Activated CD4-positive, alpha-beta T cell treated with anti-CD3 and anti-CD28 coated beads, Interleukin-2, amount 10 ng/mL, durations not matched to agents 24 days and 14 days (primary cell): Measurements from ENCODE around the gene SSR1. TPM values are rescaled to one million over a fixed set of nuclear protein-coding genes. Genes with fewer than 3 reads are reported as not detected.
"Not testable (repeated sequence)": the region's sequence is repeated elsewhere in the genome, so short reads cannot be mapped to it uniquely, and the experiment has no call there.

ENCODE experiments used
- DNase-seq: peaks from one replicate; pipeline ENCODE4 v3.0.0; 2022
- H3K27ac Mint-ChIP-seq: one replicate; pipeline ENCODE4 v1.8.0; 2022; ENCODE audit warnings: mild to moderate bottlenecking, mixed read lengths
- H3K27me3 Mint-ChIP-seq: one replicate; pipeline ENCODE4 v1.8.0; 2022; ENCODE audit warnings: mixed read lengths
- H3K36me3 Mint-ChIP-seq: one replicate; pipeline ENCODE4 v1.8.0; 2022; ENCODE audit warnings: low read depth, mild to moderate bottlenecking, mixed read lengths
- H3K4me1 Mint-ChIP-seq: one replicate; pipeline ENCODE4 v1.8.0; 2021; ENCODE audit warnings: mixed read lengths
- H3K4me3 Mint-ChIP-seq: one replicate; pipeline ENCODE4 v1.8.0; 2022; ENCODE audit warnings: mild to moderate bottlenecking, moderate library complexity, mixed read lengths
- H3K9me3 Mint-ChIP-seq: one replicate; pipeline ENCODE4 v1.8.0; 2021; ENCODE audit warnings: mixed read lengths
- intact Hi-C: fragments of 100-400 bp; cut with micrococcal nuclease; formaldehyde crosslinking; loops from one replicate; pipeline ENCODE4 v1.15.1; 2023
- total RNA-seq: library from RNA; stranded (reverse); gene quantifications from 2 replicates; pipeline ENCODE4 v1.2.3, GENCODE V29; 2022

Gene SSR1
- total RNA-seq, 1 donor from 2014 or later, result 157 TPM

- H3K27me3 Mint-ChIP-seq, result no peaks in the 10 kb centered on the region
- DNase-seq, result no peak
- peaks cover 21% of the 10 kb centered on the region for H3K4me1 Mint-ChIP-seq
- H3K27ac Mint-ChIP-seq, result peak overlapping the region; percentile 23
- no peak overlapping the region for H3K4me3 Mint-ChIP-seq
- H3K9me3 Mint-ChIP-seq, result no peaks in the 10 kb centered on the region
- intact Hi-C loops, result no loop called here
- H3K36me3 Mint-ChIP-seq, result peaks cover 43% of the 10 kb centered on the region
Observed at GRCh38 chr6:7283676-7284075, 29.3 kb downstream of the SSR1 start.

- H3K9me3 Mint-ChIP-seq, result no peaks in the 10 kb centered on the region
- H3K27ac Mint-ChIP-seq, result peak overlapping the region; percentile 64
- H3K4me1 Mint-ChIP-seq, result peaks cover 25% of the 10 kb centered on the region
- H3K36me3 Mint-ChIP-seq, result peaks cover 42% of the 10 kb centered on the region
- H3K4me3 Mint-ChIP-seq, result peak overlapping the region; percentile 19
- peak; percentile 62 for DNase-seq
- intact Hi-C loops, result no loop called here
- no peaks in the 10 kb centered on the region for H3K27me3 Mint-ChIP-seq
Observed at GRCh38 chr6:7282097-7282906, 30.7 kb downstream of the SSR1 start.

DNA sequence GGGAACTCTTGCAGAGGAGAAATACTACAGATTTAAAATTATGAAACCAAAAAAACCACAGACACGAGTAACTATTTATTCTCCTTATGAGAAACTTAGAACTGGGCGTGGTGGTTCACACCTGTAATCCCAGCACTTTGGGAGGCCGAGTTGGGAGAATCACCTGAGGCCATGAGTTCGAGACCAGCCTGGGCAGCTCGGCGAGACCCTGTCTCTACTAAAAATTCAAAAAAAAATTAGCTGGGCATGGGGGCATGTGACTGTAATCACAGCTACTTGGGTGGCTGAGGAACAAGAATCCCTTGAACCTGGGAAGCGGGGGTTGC, 36.8 kb downstream of the SSR1 start:
- Mint-ChIP-seq H3K4me3 (no peak overlapping the region), H3K27ac (no peak overlapping the region), H3K4me1 (peaks cover 6% of the 10 kb centered on the region), H3K9me3 (no peaks in the 10 kb centered on the region), H3K27me3 (no peaks in the 10 kb centered on the region), H3K36me3 (peaks cover 8% of the 10 kb centered on the region)
- DNase-seq, result no peak
- intact Hi-C loops, result loop anchor here (1.0 to 5.0 kb wide), 3 partner anchors 36 to 339 kb away; partner anchors contain the start of gene SSR1

DNA sequence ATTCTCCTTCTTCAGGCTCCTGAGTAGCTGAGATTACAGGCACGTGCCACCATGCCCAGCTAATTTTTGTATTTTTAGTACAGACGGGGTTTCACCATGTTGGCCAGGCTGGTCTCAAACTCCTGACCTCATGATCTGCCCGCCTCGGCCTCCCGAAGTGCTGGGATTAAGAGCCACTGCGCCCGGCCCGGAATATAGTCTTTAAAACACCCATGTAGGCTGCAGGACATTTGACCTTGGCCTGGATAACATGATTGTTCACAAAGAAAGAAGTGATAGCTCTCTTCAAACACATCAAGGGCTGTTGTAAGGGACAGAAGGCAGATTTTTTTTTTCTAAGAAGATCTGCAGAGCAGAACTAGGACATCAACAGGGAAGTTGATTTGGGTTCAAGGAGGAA, 38.5 kb downstream of the SSR1 start:
- H3K4me1 Mint-ChIP-seq, H3K9me3 Mint-ChIP-seq, H3K27me3 Mint-ChIP-seq, H3K4me3 Mint-ChIP-seq, DNase-seq, H3K27ac Mint-ChIP-seq, H3K36me3 Mint-ChIP-seq, intact Hi-C loops: not testable (repeated sequence)

DNA sequence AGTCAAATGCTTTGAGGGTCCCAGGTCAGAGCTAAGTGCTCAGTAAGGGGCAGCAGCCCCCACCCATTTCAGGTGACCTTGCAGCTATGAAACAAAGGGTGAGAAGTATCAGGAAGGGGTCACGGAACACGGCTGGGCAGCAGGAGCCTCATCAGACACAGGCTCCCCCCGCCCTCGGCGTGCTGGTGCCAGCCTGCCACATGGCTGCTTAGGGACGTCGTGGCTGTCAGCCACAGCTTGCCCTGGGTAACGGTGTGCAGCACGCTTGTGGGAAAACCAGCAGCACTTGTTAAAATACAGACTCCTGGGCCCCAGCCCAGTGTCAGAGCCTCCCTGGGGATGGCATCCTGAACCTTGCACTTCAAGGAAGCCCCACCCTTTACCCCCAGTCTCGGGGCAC, 39.3 kb downstream of the SSR1 start:
- Mint-ChIP-seq H3K36me3 (peaks cover under 1% of the 10 kb centered on the region), H3K4me1 (peaks cover 5% of the 10 kb centered on the region), H3K9me3 (no peaks in the 10 kb centered on the region), H3K27me3 (peaks cover 6% of the 10 kb centered on the region), H3K4me3 (no peak overlapping the region), H3K27ac (no peak overlapping the region)
- DNase-seq, result no peak
- intact Hi-C loops, result no loop called here

GRCh38 chr6:7271205-7271534, 41.8 kb downstream of the SSR1 start:
- Mint-ChIP-seq H3K4me3 (no peak overlapping the region), H3K27ac (no peak overlapping the region), H3K27me3 (peaks cover 7% of the 10 kb centered on the region), H3K36me3 (no peaks in the 10 kb centered on the region), H3K9me3 (no peaks in the 10 kb centered on the region), H3K4me1 (no peaks in the 10 kb centered on the region)
- intact Hi-C loops, result no loop called here
- DNase-seq, result no peak

DNA sequence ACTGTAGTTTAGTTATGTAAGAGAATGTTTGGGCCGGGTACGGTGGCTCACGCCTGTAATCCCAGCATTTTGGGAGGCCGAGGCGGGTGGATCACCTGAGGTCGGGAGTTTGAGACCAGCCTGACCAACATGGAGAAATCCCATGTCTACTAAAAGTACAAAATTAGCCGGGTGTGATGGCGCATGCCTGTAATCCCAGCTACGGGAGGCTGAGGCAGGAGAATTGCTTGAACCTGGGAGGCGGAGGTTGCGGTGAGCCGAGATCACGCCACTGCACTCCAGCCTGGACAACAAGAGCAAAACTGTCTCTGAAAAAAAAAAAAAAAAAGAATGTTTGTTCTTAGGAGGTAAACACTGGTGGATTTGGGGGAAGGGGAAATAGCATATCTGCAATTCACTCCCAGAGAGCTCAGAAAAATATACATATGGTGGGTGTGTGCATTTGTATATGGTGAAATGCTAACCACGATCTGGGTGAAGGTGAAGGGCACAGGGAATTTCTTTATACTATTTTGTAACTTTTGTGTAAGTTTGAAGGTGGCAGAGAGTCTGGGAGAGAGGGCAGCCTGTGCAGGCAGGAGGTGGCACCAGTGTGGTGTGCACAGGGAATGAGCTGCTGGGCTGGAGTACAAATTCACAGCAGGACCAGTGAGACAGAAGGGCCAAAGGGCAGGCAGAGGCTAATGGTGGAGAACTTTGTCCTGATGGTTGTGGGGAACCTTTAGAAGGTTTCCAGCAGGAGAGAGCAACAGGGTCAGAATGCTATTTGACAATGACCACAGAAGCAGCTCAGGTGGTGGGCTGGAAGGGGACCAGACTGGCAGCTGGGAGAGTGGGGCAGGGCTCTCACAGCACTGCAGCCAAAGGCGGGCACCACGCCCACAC, 42.4 kb downstream of the SSR1 start:
- H3K27me3 Mint-ChIP-seq, result peaks cover 7% of the 10 kb centered on the region
- no peaks in the 10 kb centered on the region for H3K4me1 Mint-ChIP-seq
- no peak for DNase-seq
- H3K36me3 Mint-ChIP-seq, result no peaks in the 10 kb centered on the region
- no peaks in the 10 kb centered on the region for H3K9me3 Mint-ChIP-seq
- intact Hi-C loops, result no loop called here
- H3K4me3 Mint-ChIP-seq, result no peak overlapping the region
- H3K27ac Mint-ChIP-seq, result no peak overlapping the region

DNA sequence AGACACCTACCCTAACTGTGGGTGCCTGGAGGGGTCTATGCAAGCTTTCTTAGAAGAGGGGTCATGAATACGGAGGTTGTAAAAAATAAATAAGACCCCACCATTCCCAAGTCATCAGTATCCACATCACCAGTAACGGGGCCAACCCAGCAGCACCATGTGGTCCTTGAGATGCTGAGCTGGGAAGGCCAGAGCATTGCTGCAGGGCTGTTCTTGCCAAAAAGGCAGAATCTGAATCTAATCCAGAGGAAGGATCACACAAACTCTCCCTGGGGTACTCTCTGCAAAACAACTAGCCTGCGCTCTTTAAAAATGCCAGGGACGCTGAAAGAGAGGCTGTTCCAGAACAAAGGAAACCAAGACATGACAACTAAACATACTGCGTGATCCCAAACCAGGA, 43.2 kb downstream of the SSR1 start:
- H3K27ac Mint-ChIP-seq, result no peak overlapping the region
- H3K4me3 Mint-ChIP-seq, result no peak overlapping the region
- H3K4me1 Mint-ChIP-seq, result no peaks in the 10 kb centered on the region
- DNase-seq, result no peak
- peaks cover 7% of the 10 kb centered on the region for H3K27me3 Mint-ChIP-seq
- H3K36me3 Mint-ChIP-seq, result no peaks in the 10 kb centered on the region
- H3K9me3 Mint-ChIP-seq, result no peaks in the 10 kb centered on the region
- intact Hi-C loops, result no loop called here

DNA sequence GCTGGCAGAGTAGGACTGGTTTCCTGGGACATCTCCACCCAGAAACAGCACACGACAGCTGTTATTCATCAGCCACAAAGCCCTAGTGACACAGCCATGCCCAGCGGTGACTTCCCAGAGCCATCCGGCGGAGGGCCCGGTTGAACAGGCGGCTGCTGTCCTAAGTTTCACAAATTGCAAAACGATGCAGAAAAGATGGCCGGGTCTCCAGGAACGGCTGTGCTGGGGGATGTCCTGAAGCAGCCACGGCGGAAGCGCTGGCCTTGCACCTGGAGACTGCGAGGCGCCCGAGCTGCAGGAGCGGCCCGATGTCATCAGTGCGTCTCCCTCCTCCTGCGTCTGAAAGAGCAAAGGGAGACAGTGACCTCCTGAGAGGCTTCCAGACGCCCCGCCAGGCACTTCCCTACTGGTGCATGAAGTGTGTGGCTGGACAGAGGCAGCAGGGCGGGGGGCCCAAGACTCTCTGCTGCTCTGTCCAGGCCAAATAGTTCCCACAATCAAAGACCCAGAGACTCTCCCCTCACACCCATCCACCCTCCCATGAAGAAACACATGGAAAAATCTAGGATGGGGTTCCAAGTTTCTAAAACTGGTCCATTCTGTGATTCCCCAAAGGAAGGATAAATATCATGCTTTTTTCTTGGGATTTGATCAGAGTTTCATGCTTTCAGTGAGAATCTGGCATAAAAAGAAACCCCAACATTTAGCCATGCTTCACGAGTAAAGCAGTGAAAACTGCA, 44.0 kb downstream of the SSR1 start:
- no peak for DNase-seq
- Mint-ChIP-seq H3K9me3 (no peaks in the 10 kb centered on the region), H3K27me3 (peaks cover 7% of the 10 kb centered on the region), H3K4me3 (no peak overlapping the region), H3K36me3 (no peaks in the 10 kb centered on the region), H3K27ac (no peak overlapping the region), H3K4me1 (no peaks in the 10 kb centered on the region)
- intact Hi-C loops, result no loop called here

DNA sequence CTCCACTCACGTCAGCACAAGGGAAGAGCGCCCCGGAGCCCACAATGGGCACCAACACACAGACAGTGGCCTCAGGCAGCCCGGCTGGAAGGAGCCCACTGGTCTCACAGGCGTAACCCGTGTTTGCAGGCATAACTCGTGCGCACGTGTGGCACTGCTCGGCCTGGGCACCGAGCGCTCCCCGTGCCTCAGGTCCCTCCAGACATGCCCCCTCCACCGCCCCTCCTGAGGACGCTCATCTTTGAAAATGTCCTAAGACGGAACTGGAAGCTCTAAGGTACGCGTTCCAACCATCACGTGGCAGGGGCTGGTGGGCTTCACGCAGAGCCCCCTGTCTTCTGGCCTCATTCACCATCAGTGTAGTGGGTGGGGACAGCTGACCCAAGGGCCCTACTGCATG, 44.6 kb downstream of the SSR1 start:
- H3K27me3 Mint-ChIP-seq, result peaks cover 7% of the 10 kb centered on the region
- DNase-seq, result no peak
- intact Hi-C loops, result no loop called here
- H3K4me1 Mint-ChIP-seq, result no peaks in the 10 kb centered on the region
- H3K36me3 Mint-ChIP-seq, result no peaks in the 10 kb centered on the region
- no peaks in the 10 kb centered on the region for H3K9me3 Mint-ChIP-seq
- H3K27ac Mint-ChIP-seq, result no peak overlapping the region
- H3K4me3 Mint-ChIP-seq, result no peak overlapping the region

DNA sequence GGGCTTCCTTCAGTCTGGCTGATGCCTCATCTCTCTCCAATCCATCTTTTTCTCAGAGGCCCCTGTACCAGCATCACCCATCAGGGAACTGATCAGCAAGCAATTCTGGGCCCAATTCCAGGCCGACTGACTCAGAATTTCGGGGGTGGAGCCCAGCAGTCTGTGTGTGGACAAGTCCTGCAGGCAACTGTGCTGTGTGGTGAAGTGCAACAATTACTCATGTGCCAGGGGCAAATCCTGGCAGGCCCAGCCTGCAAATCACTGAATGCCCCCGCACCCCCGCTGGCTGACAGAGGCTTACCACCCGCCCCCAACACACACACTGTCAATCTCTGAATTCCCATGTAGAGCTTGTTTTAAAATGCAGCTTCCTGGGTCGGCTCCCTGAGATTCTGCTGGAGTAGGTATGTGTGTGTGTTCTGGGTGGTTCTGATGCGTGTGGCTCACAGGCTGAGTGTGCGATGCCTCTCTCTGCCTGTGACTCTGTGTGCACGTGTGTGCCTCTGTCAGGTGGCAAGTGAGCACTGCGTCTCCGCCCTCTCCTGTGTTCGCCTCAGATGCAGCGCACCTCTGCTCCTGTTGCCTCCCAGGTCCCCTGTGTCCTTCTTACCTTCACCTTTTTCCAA, 45.4 kb downstream of the SSR1 start:
- H3K27me3 Mint-ChIP-seq, result peaks cover 7% of the 10 kb centered on the region
- H3K27ac Mint-ChIP-seq, result no peak overlapping the region
- no peak for DNase-seq
- H3K4me3 Mint-ChIP-seq, result no peak overlapping the region
- no peaks in the 10 kb centered on the region for H3K9me3 Mint-ChIP-seq
- intact Hi-C loops, result no loop called here
- no peaks in the 10 kb centered on the region for H3K36me3 Mint-ChIP-seq
- H3K4me1 Mint-ChIP-seq, result no peaks in the 10 kb centered on the region

- H3K4me3 Mint-ChIP-seq, result no peak overlapping the region
- H3K4me1 Mint-ChIP-seq, result peaks cover 2% of the 10 kb centered on the region
- no peaks in the 10 kb centered on the region for H3K9me3 Mint-ChIP-seq
- no peaks in the 10 kb centered on the region for H3K36me3 Mint-ChIP-seq
- intact Hi-C loops, result no loop called here
- DNase-seq, result no peak
- H3K27ac Mint-ChIP-seq, result no peak overlapping the region
- H3K27me3 Mint-ChIP-seq, result peaks cover 11% of the 10 kb centered on the region
Observed at GRCh38 chr6:7267071-7267465, 45.9 kb downstream of the SSR1 start.

- H3K4me3 Mint-ChIP-seq, H3K9me3 Mint-ChIP-seq, H3K27ac Mint-ChIP-seq, H3K36me3 Mint-ChIP-seq, intact Hi-C loops, DNase-seq: not testable (repeated sequence)
- Mint-ChIP-seq H3K27me3 (peaks cover 14% of the 10 kb centered on the region), H3K4me1 (peaks cover 15% of the 10 kb centered on the region)
Observed at GRCh38 chr6:7265385-7265726, 47.6 kb downstream of the SSR1 start.
